PC-9 (cell line): ENCODE results near the gene DPH7. TPM values are rescaled to one million over a fixed set of nuclear protein-coding genes. Genes with fewer than 3 reads are reported as not detected.

Experiments
- BruUV-seq: library from RNA; stranded (reverse); fragments of 400-500 nt; replicated peaks from 2 replicates; lab custom pipeline; 2021; lab: Mats Ljungman, UMichigan
- CTCF ChIA-PET: fragments of 300-600 bp; sonication (Branson Sonifier 250); formaldehyde crosslinking; loops from one replicate; lab custom pipeline; 2022; ENCODE audit warnings: antibody characterized with exemption; lab: Charles Lee
- POLR2A ChIA-PET: fragments of 300-600 bp; sonication (Branson Sonifier 250); formaldehyde crosslinking; loops from one replicate; lab custom pipeline; 2022; ENCODE audit warnings: antibody characterized with exemption; ENCODE audit not compliant: unreplicated experiment; lab: Charles Lee
- DNase-seq, 2 experiments: peaks; one replicate each; pipeline versions ENCODE4 v3.0.0 to v3.0.0-alpha.2; 2015 to 2022; ENCODE audit warnings: mixed read lengths in 1 of 2
- H2AFZ ChIP-seq: fragments of 200-600 bp; sonication (generic); 2 replicates; pipeline ENCODE4 v1.8.1; 2017; ENCODE audit warnings: antibody characterized with exemption
- H3F3A ChIP-seq: fragments of 200-600 bp; sonication (generic); 2 replicates; pipeline ENCODE4 v1.8.1; 2017; ENCODE audit warnings: antibody characterized with exemption, mild to moderate bottlenecking, low read depth; ENCODE audit not compliant: insufficient read depth
- H3K27ac ChIP-seq: fragments of 200-600 bp; sonication (generic); 2 replicates; pipeline ENCODE4 v1.6.1; 2016; ENCODE audit warnings: mixed run types
- H3K27me3 ChIP-seq: fragments of 200-600 bp; sonication (generic); 2 replicates; pipeline ENCODE4 v1.6.1; 2016; ENCODE audit warnings: low read depth, mixed run types; ENCODE audit not compliant: insufficient read depth
- H3K36me3 ChIP-seq: fragments of 200-600 bp; sonication (generic); 2 replicates; pipeline ENCODE4 v1.6.1; 2016; ENCODE audit warnings: low read depth, mixed run types
- H3K4me1 ChIP-seq: fragments of 200-600 bp; sonication (generic); replicated peaks from 2 replicates; pipeline ENCODE4 v1.6.1; 2016; ENCODE audit warnings: mixed run types; ENCODE audit not compliant: insufficient read depth
- H3K4me2 ChIP-seq: fragments of 200-600 bp; sonication (generic); 2 replicates; pipeline ENCODE4 v1.6.1; 2017; ENCODE audit warnings: mixed run types
- H3K4me3 ChIP-seq: fragments of 200-600 bp; sonication (generic); 2 replicates; pipeline ENCODE4 v1.6.1; 2016; ENCODE audit warnings: mixed run types
- H3K79me2 ChIP-seq: fragments of 200-600 bp; sonication (generic); 2 replicates; pipeline ENCODE4 v1.6.1; 2017; ENCODE audit warnings: low read depth, mixed run types
- H3K9me2 ChIP-seq: fragments of 200-600 bp; sonication (generic); 2 replicates; pipeline ENCODE4 v1.8.1; 2017; ENCODE audit warnings: mild to moderate bottlenecking; ENCODE audit not compliant: insufficient read depth
- H3K9me3 ChIP-seq: fragments of 200-600 bp; sonication (generic); 2 replicates; pipeline ENCODE4 v1.8.1; 2016; ENCODE audit warnings: low read depth; ENCODE audit not compliant: insufficient read depth
- H4K20me1 ChIP-seq: fragments of 200-600 bp; sonication (generic); 2 replicates; pipeline ENCODE4 v1.8.1; 2017; ENCODE audit not compliant: insufficient read depth
- EZH2 ChIP-seq: fragments of 200-600 bp; sonication (generic); IDR thresholded peaks from 2 replicates; pipeline ENCODE4 v1.8.0; 2017; ENCODE audit warnings: antibody characterized with exemption, low read depth
- intact Hi-C: fragments of 100-400 bp; cut with micrococcal nuclease; formaldehyde crosslinking; loops from one replicate; pipeline ENCODE4 v1.10.0; 2022; ENCODE audit not compliant: unreplicated experiment
- total RNA-seq: library from RNA; stranded (reverse); gene quantifications from 2 replicates; pipeline ENCODE4 v1.2.3, GENCODE V29; 2021
- TF ChIP-seq, protein P1 (sequence below): fragments of 200-600 bp; sonication (generic); conservative IDR thresholded peaks from 2 replicates; pipeline ENCODE4 v1.6.1; 2017; ENCODE audit warnings: mixed run types, antibody characterized with exemption, mild to moderate bottlenecking, moderate library complexity

DPH7 gene
- total RNA-seq, 1 experiment from 2014 or later: 48.5 TPM

DNA sequence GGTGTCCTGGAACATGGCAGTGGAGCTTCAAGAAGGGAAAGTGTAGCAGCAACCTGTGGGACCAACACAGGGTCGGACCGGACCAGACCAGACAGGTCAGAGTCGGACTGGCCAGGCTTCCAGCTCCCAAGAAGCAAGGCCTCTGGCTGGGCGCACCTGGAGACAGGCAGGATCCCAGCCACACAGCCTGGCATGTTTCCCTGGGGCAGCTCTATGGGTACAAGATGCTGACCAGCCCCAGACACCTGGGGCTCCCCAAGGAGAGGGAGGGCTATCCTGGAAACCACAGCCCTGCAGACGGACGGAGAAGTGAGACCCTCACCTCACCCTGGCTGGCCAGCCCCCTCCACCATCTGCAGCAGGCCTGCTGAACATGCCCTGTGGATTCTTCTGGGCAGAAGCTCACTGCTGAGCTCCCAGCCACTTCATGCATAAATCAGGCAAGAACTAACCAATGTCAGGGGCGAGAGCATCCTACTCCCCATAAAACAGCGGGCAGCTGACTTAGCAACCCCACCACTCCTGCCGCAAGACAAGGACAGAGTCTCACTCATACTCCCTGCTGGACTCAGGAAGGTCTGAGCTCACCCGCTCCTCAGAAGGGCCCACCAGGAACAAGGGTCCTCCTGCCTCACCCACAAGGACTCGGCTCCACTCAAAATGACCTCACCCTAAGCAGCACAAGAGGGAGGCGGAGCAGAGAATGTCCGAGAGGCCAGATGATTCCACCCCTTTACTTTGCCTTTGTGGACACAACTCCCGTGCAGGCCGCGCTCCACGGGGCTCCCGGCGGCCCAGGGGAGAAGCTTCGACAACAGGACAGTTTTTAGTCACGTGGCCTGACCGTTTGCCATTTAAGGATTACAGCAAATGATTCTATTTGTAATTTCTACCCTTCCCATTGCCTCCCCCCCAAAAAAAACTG, 2.9 kb upstream of the DPH7 start:
- ChIA-PET POLR2A (no interaction called here), CTCF (interaction anchor here (0.6 kb wide), 1 partner anchor 24 kb away, joined by 3 read pairs; the partner anchor contains the start of gene ARRDC1)
- no peak overlapping the region for H2AFZ ChIP-seq
- peaks cover 13% of the 10 kb centered on the region for H3K4me1 ChIP-seq
- peaks cover 24% of the 10 kb centered on the region; the same call in 1 of the 2 replicates for H3F3A ChIP-seq
- intact Hi-C loops: loop anchor here (2.0 kb wide), 1 partner anchor 91 kb away; no protein-coding TSS in a partner anchor
- H3K4me3 ChIP-seq: no peak overlapping the region
- no peak overlapping the region for H3K27ac ChIP-seq
- H3K79me2 ChIP-seq: peaks cover 19% of the 10 kb centered on the region
- H3K9me2 ChIP-seq: no peaks in the 10 kb centered on the region
- no peaks in the 10 kb centered on the region for H3K9me3 ChIP-seq
- no peak for TF ChIP-seq EZH2
- TF ChIP-seq, protein P1, sequence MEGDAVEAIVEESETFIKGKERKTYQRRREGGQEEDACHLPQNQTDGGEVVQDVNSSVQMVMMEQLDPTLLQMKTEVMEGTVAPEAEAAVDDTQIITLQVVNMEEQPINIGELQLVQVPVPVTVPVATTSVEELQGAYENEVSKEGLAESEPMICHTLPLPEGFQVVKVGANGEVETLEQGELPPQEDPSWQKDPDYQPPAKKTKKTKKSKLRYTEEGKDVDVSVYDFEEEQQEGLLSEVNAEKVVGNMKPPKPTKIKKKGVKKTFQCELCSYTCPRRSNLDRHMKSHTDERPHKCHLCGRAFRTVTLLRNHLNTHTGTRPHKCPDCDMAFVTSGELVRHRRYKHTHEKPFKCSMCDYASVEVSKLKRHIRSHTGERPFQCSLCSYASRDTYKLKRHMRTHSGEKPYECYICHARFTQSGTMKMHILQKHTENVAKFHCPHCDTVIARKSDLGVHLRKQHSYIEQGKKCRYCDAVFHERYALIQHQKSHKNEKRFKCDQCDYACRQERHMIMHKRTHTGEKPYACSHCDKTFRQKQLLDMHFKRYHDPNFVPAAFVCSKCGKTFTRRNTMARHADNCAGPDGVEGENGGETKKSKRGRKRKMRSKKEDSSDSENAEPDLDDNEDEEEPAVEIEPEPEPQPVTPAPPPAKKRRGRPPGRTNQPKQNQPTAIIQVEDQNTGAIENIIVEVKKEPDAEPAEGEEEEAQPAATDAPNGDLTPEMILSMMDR: no peak
- no peak overlapping the region for H3K4me2 ChIP-seq
- BruUV-seq: no TSS peak
- H3K36me3 ChIP-seq: peaks cover 4% of the 10 kb centered on the region; the same call in 1 of the 2 replicates
- H4K20me1 ChIP-seq: peaks cover 12% of the 10 kb centered on the region; the same call in 1 of the 2 replicates
- no peak for DNase-seq
- no peaks in the 10 kb centered on the region for H3K27me3 ChIP-seq

GRCh38 chr9:137580954-137581322, 2.2 kb upstream of the DPH7 start:
- POLR2A ChIA-PET: no interaction called here
- CTCF ChIA-PET: interaction anchor here (0.6 kb wide), 1 partner anchor 25 kb away, joined by 3 read pairs; the partner anchor contains the start of gene ARRDC1
- TF ChIP-seq, protein P1: no peak
- no peak for TF ChIP-seq EZH2

GRCh38 chr9:137580209-137580953, 1.7 kb upstream of the DPH7 start:
- no peak overlapping the region for H3K4me2 ChIP-seq
- H3K9me2 ChIP-seq: no peaks in the 10 kb centered on the region
- no peaks in the 10 kb centered on the region for H3K27me3 ChIP-seq
- POLR2A ChIA-PET: interaction anchor here (0.8 kb wide), 1 partner anchor 98 kb away, joined by 3 read pairs; no protein-coding TSS in a partner anchor
- peaks cover 12% of the 10 kb centered on the region; the same call in 1 of the 2 replicates for H3K36me3 ChIP-seq
- peaks cover 17% of the 10 kb centered on the region for H3K4me1 ChIP-seq
- no TSS peak for BruUV-seq
- peaks cover 24% of the 10 kb centered on the region for H4K20me1 ChIP-seq
- no peak overlapping the region for H2AFZ ChIP-seq
- TF ChIP-seq, protein P1: no peak
- TF ChIP-seq EZH2: no peak
- H3K27ac ChIP-seq: no peak overlapping the region
- H3K4me3 ChIP-seq: no peak overlapping the region
- CTCF ChIA-PET: no interaction called here
- peaks cover 31% of the 10 kb centered on the region for H3K79me2 ChIP-seq
- peaks cover 24% of the 10 kb centered on the region; the same call in 1 of the 2 replicates for H3F3A ChIP-seq
- no peaks in the 10 kb centered on the region for H3K9me3 ChIP-seq
- intact Hi-C loops: no loop called here
- no peak for DNase-seq

More at GRCh38 chr9:137580954-137581322, 2.2 kb upstream of the DPH7 start:
- peaks cover 24% of the 10 kb centered on the region; the same call in 1 of the 2 replicates for H3F3A ChIP-seq
- H3K4me1 ChIP-seq: peaks cover 17% of the 10 kb centered on the region
- no TSS peak for BruUV-seq
- H3K79me2 ChIP-seq: peaks cover 26% of the 10 kb centered on the region
- H3K4me3 ChIP-seq: no peak overlapping the region
- no peaks in the 10 kb centered on the region for H3K9me3 ChIP-seq
- no peaks in the 10 kb centered on the region for H3K27me3 ChIP-seq
- no peak overlapping the region for H2AFZ ChIP-seq
- intact Hi-C loops: no loop called here
- no peak overlapping the region for H3K4me2 ChIP-seq
- DNase-seq: no peak
- no peak overlapping the region for H3K27ac ChIP-seq
- peaks cover 7% of the 10 kb centered on the region; the same call in 1 of the 2 replicates for H3K36me3 ChIP-seq
- no peaks in the 10 kb centered on the region for H3K9me2 ChIP-seq
- H4K20me1 ChIP-seq: peaks cover 18% of the 10 kb centered on the region
